NCI-H2107 (cell line): Measurements from ENCODE around the gene ACAD9.
A peak's percentile ranks its signal among the peaks of the same experiment; 100 is the strongest.
"Not testable (repeated sequence)": the region's sequence is repeated elsewhere in the genome, so short reads cannot be mapped to it uniquely, and the experiment has no call there.

Source experiments
- DNase-seq: peaks from one replicate; lab custom pipeline; 2025; lab: John Stamatoyannopoulos, UW

ACAD9 gene

GRCh38 chr3:128879125-128879969 is at the start of gene ACAD9:
Gene ACAD9, plus strand, starts transcription at chr3:128879620. Its CDS starts 72 bp downstream, at chr3:128879692.
- peak; percentile 98 for DNase-seq

GRCh38 chr3:128829925-128830625 is 49.3 kb upstream of the ACAD9 start:
- not testable (repeated sequence) for DNase-seq

- DNase-seq, result not testable (repeated sequence)
Observed at GRCh38 chr3:128830762-128831161, 48.7 kb upstream of the ACAD9 start.

GRCh38 chr3:128832979-128833378 is 46.4 kb upstream of the ACAD9 start:
- not testable (repeated sequence) for DNase-seq

- DNase-seq, result no peak
Observed at GRCh38 chr3:128835096-128835495, 44.3 kb upstream of the ACAD9 start.

- no peak for DNase-seq
Observed at GRCh38 chr3:128841926-128842920, 37.2 kb upstream of the ACAD9 start.

GRCh38 chr3:128844502-128844901 is 34.9 kb upstream of the ACAD9 start:
- DNase-seq, result no peak

- no peak for DNase-seq
Observed at GRCh38 chr3:128845119-128845777, 34.2 kb upstream of the ACAD9 start.

- peak; percentile 62 for DNase-seq
Observed at GRCh38 chr3:128845778-128846485, 33.5 kb upstream of the ACAD9 start.

- DNase-seq, result no peak
Observed at GRCh38 chr3:128846486-128846891, 32.9 kb upstream of the ACAD9 start.

GRCh38 chr3:128847666-128848370 is 31.6 kb upstream of the ACAD9 start:
- no peak for DNase-seq

- DNase-seq, result no peak
Observed at GRCh38 chr3:128848936-128849335, 30.5 kb upstream of the ACAD9 start.

- DNase-seq, result no peak
Observed at GRCh38 chr3:128849911-128850455, 29.4 kb upstream of the ACAD9 start.

- no peak for DNase-seq
Observed at GRCh38 chr3:128850544-128850943, 28.9 kb upstream of the ACAD9 start.

GRCh38 chr3:128851601-128852000 is 27.8 kb upstream of the ACAD9 start:
- no peak for DNase-seq

- no peak for DNase-seq
Observed at GRCh38 chr3:128853826-128854225, 25.6 kb upstream of the ACAD9 start.

- no peak for DNase-seq
Observed at GRCh38 chr3:128854475-128854874, 24.9 kb upstream of the ACAD9 start.

GRCh38 chr3:128855569-128855968 is 23.9 kb upstream of the ACAD9 start:
- DNase-seq, result no peak

- DNase-seq, result no peak
Observed at GRCh38 chr3:128858167-128858566, 21.3 kb upstream of the ACAD9 start.

- DNase-seq, result no peak
Observed at GRCh38 chr3:128859630-128860029, 19.8 kb upstream of the ACAD9 start.
